Lung (tissue), 12 donors: ENCODE data around the gene ERLEC1. TPM values are rescaled to one million over a fixed set of nuclear protein-coding genes. Genes with fewer than 3 reads are reported as not detected.
"Not testable (repeated sequence)": the region's sequence is repeated elsewhere in the genome, so short reads cannot be mapped to it uniquely, and the experiment has no call there.

ENCODE experiments used
- ATAC-seq: fragments of 200-7000 bp; cut with Tn5 transposase; one replicate; pipeline ENCODE4 v1.9.1; 2020; ENCODE audit warnings: moderate number of reproducible peaks; ENCODE audit not compliant: insufficient read depth, low FRiP score
- DNase-seq, 3 donors: peaks; one replicate each; pipeline ENCODE4 v3.0.0-alpha.2; 2013 to 2017
- H3K27ac ChIP-seq, 2 donors: one replicate each; pipeline ENCODE4 v1.5.1; 2013; ENCODE audit warnings: mild to moderate bottlenecking in 2 of 2, moderate library complexity in 2 of 2, control low read depth in 1 of 2, inconsistent platforms in 1 of 2, low read depth in 1 of 2, low read length in 1 of 2
- H3K27me3 ChIP-seq, 3 donors: one replicate each; pipeline ENCODE4 v1.5.1; 2013; ENCODE audit warnings: low read length in 2 of 3; ENCODE audit not compliant: control insufficient read depth in 3 of 3, insufficient read depth in 3 of 3
- H3K36me3 ChIP-seq, 4 donors: one replicate each; pipeline ENCODE4 v1.5.1; 2013; ENCODE audit warnings: low read length in 4 of 4, mild to moderate bottlenecking in 1 of 4, moderate library complexity in 1 of 4; ENCODE audit not compliant: control insufficient read depth in 4 of 4, insufficient read depth in 4 of 4
- H3K4me1 ChIP-seq, 5 donors: one replicate each; pipeline ENCODE4 v1.5.1; 2013; ENCODE audit warnings: low read length in 5 of 5, mild to moderate bottlenecking in 2 of 5, moderate library complexity in 1 of 5; ENCODE audit not compliant: control insufficient read depth in 5 of 5, insufficient read depth in 5 of 5
- H3K4me3 ChIP-seq: one replicate; pipeline ENCODE4 v1.5.1; 2013; ENCODE audit warnings: mild to moderate bottlenecking, control low read depth, moderate library complexity
- H3K9ac ChIP-seq, 2 donors: one replicate each; pipeline ENCODE4 v1.5.1; 2013; ENCODE audit warnings: low read length in 2 of 2, control low read depth in 1 of 2; ENCODE audit not compliant: insufficient read depth in 1 of 2
- H3K9me3 ChIP-seq, 4 donors: one replicate each; pipeline ENCODE4 v1.5.1; 2013; ENCODE audit warnings: low read length in 3 of 4, mild to moderate bottlenecking in 1 of 4, moderate library complexity in 1 of 4; ENCODE audit not compliant: control insufficient read depth in 4 of 4, insufficient read depth in 3 of 4
- WGBS, 2 donors: extraction: QIAGEN DNeasy Blood & Tissue Kit; methylation state at CpG; one replicate each; pipeline ENCODE4 v1.1.7; 2013; 5-methylcytosine and 5-hydroxymethylcytosine counted together
- polyA plus RNA-seq, 2 donors: library from polyadenylated mRNA; stranded (reverse); fragments of 200-250 nt; gene quantifications; one replicate each; pipeline ENCODE4 v1.2.1, GENCODE V29; 2013
- total RNA-seq, 2 donors: library from RNA; depleted of rRNA in 1 of 2; stranded (reverse); fragments of >200 nt in 1 of 2; gene quantifications; one replicate each; pipeline ENCODE4 v1.2.1, GENCODE V29; 2014 to 2021
- TF ChIP-seq, protein P1 (sequence below): IDR thresholded peaks from 2 replicates; pipeline ENCODE4 v1.5.1; 2012; ENCODE audit warnings: mild to moderate bottlenecking; ENCODE audit errors: control extremely low read depth, extremely low read depth
- donor health status: control.
- donor health status: control.
- donor health status: Bipolar disorder and iron deficiency.
- donor health status: healthy.
- donor health status: DM: yes; HTN: yes; CAD: no.

ERLEC1 gene
- total and polyA plus RNA-seq, 4 donors: 39.8 to 64.7 (median 56.3) TPM

- no peak overlapping the region for H3K9ac ChIP-seq
- ATAC-seq (no peak), DNase-seq (no peak)
- H3K4me3 ChIP-seq: no peak overlapping the region
- WGBS, 2 donors: 97 to 98% methylated on average over 15 of the region's 15 CpGs
- peaks cover 3 to 17% (median 10%) of the 10 kb centered on the region in 4 donors for H3K36me3 ChIP-seq
- no peaks in the 10 kb centered on the region for H3K4me1 ChIP-seq
- TF ChIP-seq, protein P1, sequence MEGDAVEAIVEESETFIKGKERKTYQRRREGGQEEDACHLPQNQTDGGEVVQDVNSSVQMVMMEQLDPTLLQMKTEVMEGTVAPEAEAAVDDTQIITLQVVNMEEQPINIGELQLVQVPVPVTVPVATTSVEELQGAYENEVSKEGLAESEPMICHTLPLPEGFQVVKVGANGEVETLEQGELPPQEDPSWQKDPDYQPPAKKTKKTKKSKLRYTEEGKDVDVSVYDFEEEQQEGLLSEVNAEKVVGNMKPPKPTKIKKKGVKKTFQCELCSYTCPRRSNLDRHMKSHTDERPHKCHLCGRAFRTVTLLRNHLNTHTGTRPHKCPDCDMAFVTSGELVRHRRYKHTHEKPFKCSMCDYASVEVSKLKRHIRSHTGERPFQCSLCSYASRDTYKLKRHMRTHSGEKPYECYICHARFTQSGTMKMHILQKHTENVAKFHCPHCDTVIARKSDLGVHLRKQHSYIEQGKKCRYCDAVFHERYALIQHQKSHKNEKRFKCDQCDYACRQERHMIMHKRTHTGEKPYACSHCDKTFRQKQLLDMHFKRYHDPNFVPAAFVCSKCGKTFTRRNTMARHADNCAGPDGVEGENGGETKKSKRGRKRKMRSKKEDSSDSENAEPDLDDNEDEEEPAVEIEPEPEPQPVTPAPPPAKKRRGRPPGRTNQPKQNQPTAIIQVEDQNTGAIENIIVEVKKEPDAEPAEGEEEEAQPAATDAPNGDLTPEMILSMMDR: no peak
- no peaks in the 10 kb centered on the region for H3K27me3 ChIP-seq
- H3K9me3 ChIP-seq: peaks cover 0 to 3% (median 0%) of the 10 kb centered on the region in 4 donors
- no peak overlapping the region for H3K27ac ChIP-seq
Measured at GRCh38 chr2:53756644-53757043, 30.2 kb upstream of the ERLEC1 start.

DNA sequence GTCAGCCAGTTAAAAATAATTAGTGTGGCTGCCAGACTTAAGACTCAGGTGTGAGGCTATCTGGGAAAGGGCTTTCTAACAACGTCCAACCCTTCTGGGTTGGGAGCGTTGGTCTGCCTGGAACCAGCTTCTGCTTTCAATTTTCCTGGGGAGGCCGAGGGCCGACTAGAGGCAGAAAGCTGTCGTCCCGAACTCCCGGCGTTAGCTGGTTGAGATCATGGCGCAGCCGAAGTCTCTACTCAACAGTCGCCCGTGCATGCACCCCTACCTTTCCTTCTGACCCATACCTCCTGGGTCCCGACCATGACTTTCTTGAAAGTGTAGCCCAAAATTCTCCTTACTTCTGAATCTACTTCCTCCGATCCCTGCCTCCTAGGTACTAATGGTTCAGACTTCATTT lies 29.6 kb upstream of the ERLEC1 start:
- not testable (repeated sequence) for H3K4me1 ChIP-seq, H3K9ac ChIP-seq, H3K4me3 ChIP-seq, H3K27me3 ChIP-seq, DNase-seq, H3K9me3 ChIP-seq, H3K27ac ChIP-seq, ATAC-seq
- peaks cover 3 to 19% (median 10%) of the 10 kb centered on the region in 4 donors for H3K36me3 ChIP-seq
- 97 to 98% methylated on average over 14 of the region's 14 CpGs for WGBS, 2 donors

GRCh38 chr2:53765767-53766166 lies 21.1 kb upstream of the ERLEC1 start:
- DNase-seq (no peak), ATAC-seq (no peak)
- Histone ChIP-seq H3K27ac (no peak overlapping the region), H3K9ac (no peak overlapping the region), H3K27me3 (no peaks in the 10 kb centered on the region), H3K4me1 (peaks cover 0 to 12% (median 0%) of the 10 kb centered on the region in 5 donors), H3K9me3 (no peaks in the 10 kb centered on the region), H3K4me3 (no peak overlapping the region), H3K36me3 (peaks cover 0 to 9% (median 4%) of the 10 kb centered on the region in 4 donors)
- 80 to 96% methylated on average over 1 of the region's 1 CpG for WGBS, 2 donors
- TF ChIP-seq, protein P1: no peak

DNA sequence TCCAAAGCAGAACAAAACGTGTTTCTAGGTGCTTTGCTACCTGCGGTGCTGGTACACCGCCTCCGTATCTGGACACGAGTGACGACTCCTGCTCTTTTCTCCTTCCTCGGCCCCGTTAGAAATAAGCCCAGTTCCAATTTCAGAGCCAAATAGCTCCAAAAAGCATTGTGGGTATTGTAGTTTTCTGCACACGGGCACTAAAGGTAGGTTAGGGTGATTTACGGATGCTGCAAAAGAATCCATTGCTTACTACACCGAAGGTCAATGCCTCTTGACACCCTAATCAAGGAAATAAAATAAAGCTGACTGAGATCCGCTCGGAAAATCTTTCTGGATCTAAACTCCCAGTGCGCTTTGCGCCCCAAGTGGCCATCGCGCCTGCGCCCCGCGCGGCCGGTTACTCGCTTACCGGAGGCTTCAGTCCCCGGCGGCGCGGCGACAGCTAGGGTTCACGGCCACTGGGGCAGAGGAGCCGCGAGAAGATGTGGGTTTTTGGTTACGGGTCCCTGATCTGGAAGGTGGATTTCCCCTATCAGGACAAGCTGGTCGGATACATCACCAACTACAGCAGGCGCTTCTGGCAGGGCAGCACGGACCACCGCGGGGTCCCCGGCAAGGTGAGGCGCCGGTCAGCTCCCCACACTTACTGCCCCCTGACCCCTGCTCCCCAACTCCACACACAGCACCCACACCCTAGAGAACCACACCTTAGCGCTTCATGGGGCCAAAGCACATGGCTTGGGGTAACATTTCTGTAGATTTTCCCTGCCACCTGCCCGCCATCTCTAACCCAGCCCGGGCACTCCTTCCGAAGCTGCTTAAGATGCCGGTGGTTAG lies 19.2 kb upstream of the ERLEC1 start, which contains the start of gene CHAC2:
TSS of gene CHAC2 (plus strand) at position 400 of the 837 bp plus-strand sequence. CDS start at position 483, 83 bp downstream.
- 0 to 1% methylated on average over 46 of the region's 46 CpGs for WGBS, 2 donors
- H3K27ac ChIP-seq: peak within 1 kb of the TSS; percentile 86
- peak within 1 kb of the TSS; percentile 90 for H3K4me3 ChIP-seq

More for the DNA sequence above, 19.2 kb upstream of the ERLEC1 start, which contains the start of gene CHAC2:
- Histone ChIP-seq H3K36me3 (peaks cover 0 to 8% (median 1%) of the 10 kb centered on the region in 4 donors), H3K4me1 (peaks cover 0 to 12% (median 0%) of the 10 kb centered on the region in 5 donors), H3K27me3 (no peaks in the 10 kb centered on the region), H3K9me3 (no peaks in the 10 kb centered on the region), H3K9ac (peak within 1 kb of the TSS; percentile 82 to 88)
- DNase-seq: peak; percentile 84 to 88 (median 86)
- peak; percentile 91 for ATAC-seq
- TF ChIP-seq, protein P1: peak; percentile 1
